ENCODE data around the gene IGBP1.

- TF ChIP-seq CTCF (IDR thresholded peaks at IDR 0.05) (no peak), POLR2A (IDR thresholded peaks at IDR 0.05) (no peak)
Measured at GRCh38 chrX:70134116-70134477, 850 bp downstream of the IGBP1 start.
